ENCODE data around the gene TMEM219. TPM values are rescaled to one million over a fixed set of nuclear protein-coding genes. Genes with fewer than 3 reads are reported as not detected.
"Not testable (repeated sequence)": the region's sequence is repeated elsewhere in the genome, so short reads cannot be mapped to it uniquely, and the experiment has no call there.

The TMEM219 gene
- total RNA-seq, 1 donor from 2014 or later: 89.8 TPM

GRCh38 chr16:30010844-30011713 lies 49.2 kb downstream of the TMEM219 start, which contains the start of gene DOC2A:
DOC2A (minus strand) TSS chr16:30011027; CDS start chr16:30010222, 805 bp downstream.
- DNase-seq (ENCODE audit: low read depth): no peak

- no peak for DNase-seq (ENCODE audit: low read depth)
These were observed 50.0 kb downstream of the TMEM219 start for GRCh38 chr16:30011714-30012504.

- not testable (repeated sequence) for DNase-seq (ENCODE audit: low read depth)
These were observed 50.7 kb downstream of the TMEM219 start for GRCh38 chr16:30012598-30012997.

GRCh38 chr16:30015450-30015849 lies 53.6 kb downstream of the TMEM219 start:
- not testable (repeated sequence) for DNase-seq (ENCODE audit: low read depth)

- DNase-seq (ENCODE audit: low read depth): no peak
These were observed 54.8 kb downstream of the TMEM219 start for GRCh38 chr16:30016555-30017276.

GRCh38 chr16:30017277-30017656 lies 55.4 kb downstream of the TMEM219 start:
- DNase-seq (ENCODE audit: low read depth): no peak

- not testable (repeated sequence) for DNase-seq (ENCODE audit: low read depth)
These were observed 56.1 kb downstream of the TMEM219 start for GRCh38 chr16:30017937-30018336.

- DNase-seq (ENCODE audit: low read depth): no peak
These were observed 56.9 kb downstream of the TMEM219 start for GRCh38 chr16:30018731-30019158.

Other genes starting within 250 kb of the TMEM219 start
- gene C16orf54, start 216.1 kb upstream of the TMEM219 start, total RNA-seq: not detected in 2 replicates
- not detected in 2 replicates for gene ZG16, start 183.8 kb upstream of the TMEM219 start, total RNA-seq
- 10.2 and 10.9 TPM in 2 replicates for gene KIF22, start 171.3 kb upstream of the TMEM219 start, total RNA-seq
- 136 and 218 TPM in 2 replicates for gene MAZ, start 155.6 kb upstream of the TMEM219 start, total RNA-seq
- gene PRRT2, start 149.9 kb upstream of the TMEM219 start, total RNA-seq: 0.83 and 3.1 TPM in 2 replicates
- 38.4 and 49.0 TPM in 2 replicates for gene PAGR1, start 145.9 kb upstream of the TMEM219 start, total RNA-seq
- gene MVP, start 141.6 kb upstream of the TMEM219 start, total RNA-seq: 361 and 417 TPM in 2 replicates
- 47.2 and 53.9 TPM in 2 replicates for gene CDIPT, start 98.9 kb upstream of the TMEM219 start, total RNA-seq
- gene SEZ6L2, start 62.5 kb upstream of the TMEM219 start, total RNA-seq: 6.4 and 11.8 TPM in 2 replicates
- 3.9 and 4.0 TPM in 2 replicates for gene ASPHD1, start 61.6 kb upstream of the TMEM219 start, total RNA-seq
- 6.8 and 9.3 TPM in 2 replicates for gene KCTD13, start 35.9 kb upstream of the TMEM219 start, total RNA-seq
- 49.9 and 75.7 TPM in 2 replicates for gene TAOK2, start 11.8 kb downstream of the TMEM219 start, total RNA-seq
- gene HIRIP3, start 33.5 kb downstream of the TMEM219 start, total RNA-seq: 11.9 and 12.7 TPM in 2 replicates
- gene INO80E, start 34.2 kb downstream of the TMEM219 start, total RNA-seq: 43.8 and 97.6 TPM in 2 replicates
- not detected in 2 replicates for gene DOC2A, start 48.9 kb downstream of the TMEM219 start, total RNA-seq
- not detected in 2 replicates for gene C16orf92, start 61.1 kb downstream of the TMEM219 start, total RNA-seq
- gene TLCD3B, start 69.2 kb downstream of the TMEM219 start, total RNA-seq: 0.21 and 1.0 TPM in 2 replicates
- gene ALDOA, start 103.7 kb downstream of the TMEM219 start, total RNA-seq: 2,927 and 3,693 TPM in 2 replicates
- gene PPP4C, start 113.9 kb downstream of the TMEM219 start, total RNA-seq: 79.8 and 80.3 TPM in 2 replicates
- 0.45 and 1.4 TPM in 2 replicates for gene TBX6, start 129.8 kb downstream of the TMEM219 start, total RNA-seq
- 41.3 and 52.2 TPM in 2 replicates for gene YPEL3, start 134.1 kb downstream of the TMEM219 start, total RNA-seq
- 0.24 and 0.47 TPM in 2 replicates for gene GDPD3, start 151.5 kb downstream of the TMEM219 start, total RNA-seq
- gene MAPK3, start 161.1 kb downstream of the TMEM219 start, total RNA-seq: 13.7 and 20.9 TPM in 2 replicates
- gene CORO1A, start 221.5 kb downstream of the TMEM219 start, total RNA-seq: 0.21 and 1.5 TPM in 2 replicates
- 66.2 and 236 TPM in 2 replicates for gene BOLA2B, start 231.6 kb downstream of the TMEM219 start, total RNA-seq
- gene SLX1A, start 231.8 kb downstream of the TMEM219 start, total RNA-seq: 12.7 and 26.6 TPM in 2 replicates
- gene SULT1A3, start 237.2 kb downstream of the TMEM219 start, total RNA-seq: 1.3 and 3.0 TPM in 2 replicates